PFSK-1 (cell line): Measurements from ENCODE around the gene SGIP1.

Experiments
- FOXP2 ChIP-seq: optimal IDR thresholded peaks from 2 replicates; pipeline ENCODE3; 2011; ENCODE audit warnings: borderline replicate concordance, control low read depth, inconsistent platforms; ENCODE audit not compliant: insufficient read depth; ENCODE audit errors: extremely low read length, extremely low read depth
- POLR2AphosphoS5 ChIP-seq: IDR thresholded peaks from 2 replicates; pipeline ENCODE4 v1.6.1; 2012; ENCODE audit warnings: low read depth, mild to moderate bottlenecking, control low read depth, low read length, moderate library complexity
- SIN3A ChIP-seq: IDR thresholded peaks from 2 replicates; pipeline ENCODE4 v1.6.1; 2012; ENCODE audit warnings: mild to moderate bottlenecking, low read length, moderate library complexity, borderline replicate concordance; ENCODE audit not compliant: insufficient read depth
- TAF1 ChIP-seq: IDR thresholded peaks from 2 replicates; pipeline ENCODE4 v1.6.1; 2012; ENCODE audit warnings: low read length, control low read depth, borderline replicate concordance; ENCODE audit not compliant: insufficient read depth
- TF ChIP-seq, protein P1 (sequence below), 2 experiments: IDR thresholded peaks; 2 replicates each; pipeline versions ENCODE4 v1.6.1 to v1.8.0; 2011 to 2012; ENCODE audit warnings: low read depth in 2 of 2, low read length in 2 of 2, control low read depth in 1 of 2, inconsistent platforms in 1 of 2, mild to moderate bottlenecking in 1 of 2, moderate library complexity in 1 of 2; ENCODE audit not compliant: insufficient read depth in 1 of 2

SGIP1 gene

DNA sequence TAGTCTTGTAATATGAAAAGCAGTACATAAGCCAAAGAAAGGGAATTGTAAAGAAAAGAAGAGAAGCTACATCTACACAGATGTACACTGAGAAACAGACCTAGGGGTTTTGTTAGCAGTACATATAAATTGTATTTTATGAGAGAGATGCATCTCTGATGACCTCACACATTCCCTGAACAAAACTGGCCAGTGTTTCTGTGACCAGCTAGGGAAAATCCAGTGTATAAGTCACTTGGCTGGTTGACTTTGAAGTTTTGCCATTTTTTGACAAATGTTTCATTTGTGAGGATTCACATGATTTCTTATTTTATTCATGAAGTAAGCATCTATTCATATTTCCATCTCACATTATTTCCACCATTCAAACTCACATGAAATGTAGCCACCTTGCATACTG, 190.0 kb downstream of the SGIP1 start:
- TF ChIP-seq POLR2AphosphoS5 (no peak), SIN3A (no peak), TAF1 (no peak), FOXP2 (no peak)
- TF ChIP-seq, protein P1, sequence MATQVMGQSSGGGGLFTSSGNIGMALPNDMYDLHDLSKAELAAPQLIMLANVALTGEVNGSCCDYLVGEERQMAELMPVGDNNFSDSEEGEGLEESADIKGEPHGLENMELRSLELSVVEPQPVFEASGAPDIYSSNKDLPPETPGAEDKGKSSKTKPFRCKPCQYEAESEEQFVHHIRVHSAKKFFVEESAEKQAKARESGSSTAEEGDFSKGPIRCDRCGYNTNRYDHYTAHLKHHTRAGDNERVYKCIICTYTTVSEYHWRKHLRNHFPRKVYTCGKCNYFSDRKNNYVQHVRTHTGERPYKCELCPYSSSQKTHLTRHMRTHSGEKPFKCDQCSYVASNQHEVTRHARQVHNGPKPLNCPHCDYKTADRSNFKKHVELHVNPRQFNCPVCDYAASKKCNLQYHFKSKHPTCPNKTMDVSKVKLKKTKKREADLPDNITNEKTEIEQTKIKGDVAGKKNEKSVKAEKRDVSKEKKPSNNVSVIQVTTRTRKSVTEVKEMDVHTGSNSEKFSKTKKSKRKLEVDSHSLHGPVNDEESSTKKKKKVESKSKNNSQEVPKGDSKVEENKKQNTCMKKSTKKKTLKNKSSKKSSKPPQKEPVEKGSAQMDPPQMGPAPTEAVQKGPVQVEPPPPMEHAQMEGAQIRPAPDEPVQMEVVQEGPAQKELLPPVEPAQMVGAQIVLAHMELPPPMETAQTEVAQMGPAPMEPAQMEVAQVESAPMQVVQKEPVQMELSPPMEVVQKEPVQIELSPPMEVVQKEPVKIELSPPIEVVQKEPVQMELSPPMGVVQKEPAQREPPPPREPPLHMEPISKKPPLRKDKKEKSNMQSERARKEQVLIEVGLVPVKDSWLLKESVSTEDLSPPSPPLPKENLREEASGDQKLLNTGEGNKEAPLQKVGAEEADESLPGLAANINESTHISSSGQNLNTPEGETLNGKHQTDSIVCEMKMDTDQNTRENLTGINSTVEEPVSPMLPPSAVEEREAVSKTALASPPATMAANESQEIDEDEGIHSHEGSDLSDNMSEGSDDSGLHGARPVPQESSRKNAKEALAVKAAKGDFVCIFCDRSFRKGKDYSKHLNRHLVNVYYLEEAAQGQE (IDR thresholded peaks at IDR 0.05; ENCODE audit: insufficient read depth in 1 of 2, low read depth in 2 of 2, low read length in 2 of 2) = no peak

DNA sequence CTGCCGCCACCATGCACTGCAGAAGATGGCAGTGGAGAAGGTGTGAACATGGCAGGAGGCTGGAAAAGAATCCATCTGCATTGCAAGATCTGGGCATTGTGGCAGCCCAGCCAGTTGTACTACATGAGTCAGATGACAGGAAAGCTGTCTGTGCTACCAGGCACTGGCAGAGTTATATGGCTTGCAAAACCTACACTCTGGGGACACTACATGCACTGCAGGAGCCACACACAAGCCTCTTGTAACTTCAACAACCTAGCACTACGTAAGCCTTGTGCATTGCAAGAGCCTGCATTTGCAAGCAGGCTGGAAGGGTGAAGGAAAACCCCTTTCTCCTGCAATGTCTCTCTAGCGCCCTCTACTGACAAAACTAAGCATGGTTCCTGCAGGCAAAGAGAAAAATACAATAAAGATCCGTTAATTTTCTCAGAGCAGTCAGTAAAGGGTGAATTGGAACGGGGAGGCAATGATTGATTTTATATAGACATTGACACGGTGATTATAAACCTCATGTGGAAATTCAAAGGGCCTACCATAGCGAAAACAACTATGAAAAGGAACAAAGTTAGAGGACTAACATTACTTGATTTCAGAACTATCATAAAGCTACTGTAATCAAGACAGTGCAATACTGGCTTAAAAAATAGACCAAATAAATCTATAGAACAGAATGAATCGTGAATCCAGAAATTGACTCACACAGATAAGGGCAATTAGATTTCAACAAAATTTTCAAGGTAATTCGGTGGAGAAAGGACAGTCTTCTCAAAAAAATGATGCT, 192.1 kb downstream of the SGIP1 start:
- TF ChIP-seq SIN3A = no peak

DNA sequence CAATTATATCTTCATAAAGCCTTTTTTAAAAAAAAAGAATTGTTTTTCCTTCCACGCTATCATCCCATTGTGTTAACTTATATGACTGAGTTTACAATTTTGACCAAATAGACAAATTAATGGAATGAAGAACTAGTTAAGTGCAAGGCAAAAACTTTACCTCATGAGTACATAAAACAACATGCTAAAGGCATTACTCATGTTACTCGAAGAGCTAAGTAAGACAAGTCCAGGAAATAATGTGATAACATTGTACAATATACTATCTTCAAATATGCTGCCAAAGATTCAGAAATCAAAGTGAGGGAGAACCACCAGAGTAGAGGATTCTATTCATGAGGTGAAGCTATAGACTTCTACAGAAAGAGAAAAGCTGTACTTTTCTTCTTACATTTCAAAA, 194.1 kb downstream of the SGIP1 start:
- TF ChIP-seq, protein P1 (IDR thresholded peaks at IDR 0.05; ENCODE audit: insufficient read depth in 1 of 2, low read depth in 2 of 2, low read length in 2 of 2) = no peak
- TF ChIP-seq POLR2AphosphoS5 (no peak), FOXP2 (no peak), TAF1 (no peak), SIN3A (no peak)

DNA sequence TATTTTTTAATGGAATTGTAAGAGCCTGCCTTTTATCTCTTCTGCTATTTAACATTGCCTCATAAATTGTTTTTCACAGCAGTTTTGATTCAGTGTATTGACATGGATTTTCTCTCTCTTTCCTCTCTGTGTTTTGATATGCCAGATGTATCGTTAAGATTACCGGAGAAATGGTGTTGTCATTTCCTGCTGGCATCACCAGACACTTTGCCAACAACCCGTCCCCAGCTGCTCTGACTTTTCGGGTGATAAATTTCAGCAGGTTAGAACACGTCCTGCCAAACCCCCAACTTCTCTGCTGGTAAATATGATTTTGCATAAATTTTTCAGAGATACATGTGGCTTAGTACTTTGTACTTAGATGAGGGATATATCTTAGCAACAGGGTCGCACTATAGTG, 195.2 kb downstream of the SGIP1 start:
- no peak for TF ChIP-seq SIN3A
- no peak for TF ChIP-seq POLR2AphosphoS5
- TF ChIP-seq, protein P1 (IDR thresholded peaks at IDR 0.05; ENCODE audit: insufficient read depth in 1 of 2, low read depth in 2 of 2, low read length in 2 of 2) = no peak
- no peak for TF ChIP-seq TAF1
- no peak for TF ChIP-seq FOXP2

DNA sequence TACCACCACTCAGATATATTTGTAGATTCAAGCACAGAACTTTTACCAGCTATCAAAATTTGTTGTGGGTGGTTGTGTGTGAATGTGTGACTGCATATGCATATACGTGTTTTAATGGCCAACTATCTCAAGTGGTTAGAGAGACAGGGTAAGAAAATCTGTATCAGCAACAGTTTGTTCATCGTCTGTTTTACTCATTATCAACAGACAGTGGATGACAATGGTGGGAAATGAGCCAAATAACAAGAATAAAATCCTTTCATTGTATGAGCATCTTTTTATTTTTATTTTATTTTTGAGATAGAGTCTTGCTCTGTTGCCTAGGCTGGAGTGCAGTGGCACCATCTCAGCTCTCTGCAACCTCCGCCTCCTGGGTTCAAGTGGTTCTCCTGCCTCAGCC, 195.6 kb downstream of the SGIP1 start:
- no peak for TF ChIP-seq TAF1
- TF ChIP-seq POLR2AphosphoS5 = no peak
- no peak for TF ChIP-seq SIN3A
- TF ChIP-seq, protein P1 (IDR thresholded peaks at IDR 0.05; ENCODE audit: insufficient read depth in 1 of 2, low read depth in 2 of 2, low read length in 2 of 2) = no peak
- TF ChIP-seq FOXP2 = no peak
